ENCODE measurements around the gene GRB2. TPM values are rescaled to one million over a fixed set of nuclear protein-coding genes. Genes with fewer than 3 reads are reported as not detected.

The GRB2 gene
- total RNA-seq, 3 donors from 2014 or later: 97.8 to 116 (median 102) TPM

DNA sequence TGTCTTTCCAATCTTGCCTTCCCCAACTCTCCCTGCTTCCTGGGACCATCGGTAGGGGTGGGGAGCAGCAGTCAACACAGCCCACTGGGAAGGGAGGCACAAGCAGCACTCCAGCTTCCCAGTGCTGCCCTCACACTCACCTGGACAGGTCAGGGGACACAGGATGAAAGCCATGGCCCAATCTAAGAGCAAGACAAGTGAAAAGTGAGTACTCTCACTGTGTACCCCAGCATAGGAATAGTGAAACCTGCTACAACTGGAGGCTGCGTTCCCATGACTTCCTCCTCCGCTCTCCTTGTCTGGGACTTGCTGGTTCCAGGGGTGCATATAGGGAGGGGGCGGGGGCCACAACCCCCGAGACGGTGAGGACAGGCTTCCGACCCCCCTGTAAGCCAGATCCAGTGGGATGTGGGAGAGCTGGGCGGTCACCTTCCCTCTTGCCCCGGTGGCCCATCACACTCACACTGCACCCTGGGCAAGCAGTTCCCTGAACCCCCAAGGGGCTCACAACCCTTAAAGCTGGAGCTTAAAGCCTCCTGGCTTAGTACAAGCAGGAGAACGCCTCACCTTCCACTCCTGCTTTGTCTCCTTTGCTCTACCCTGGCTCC is 86.8 kb downstream of the GRB2 start:
- Histone ChIP-seq H3K4me1 (ENCODE audit: low read depth) (no peaks in the 10 kb centered on the region), H3K36me3 (ENCODE audit: low read depth) (no peaks in the 10 kb centered on the region), H3K9me3 (no peaks in the 10 kb centered on the region), H3K4me3 (no peak overlapping the region)
- intact Hi-C loops (cut with DNase I, micrococcal nuclease): no loop called here
- no peak for TF ChIP-seq CTCF (IDR thresholded peaks at IDR 0.05)
- ATAC-seq: no peak
- DNase-seq: no peak

GRCh38 chr17:75318211-75318610 is 87.3 kb downstream of the GRB2 start:
- no peaks in the 10 kb centered on the region for H3K36me3 ChIP-seq (ENCODE audit: low read depth)
- TF ChIP-seq CTCF (IDR thresholded peaks at IDR 0.05): no peak

GRCh38 chr17:75317671-75318070 is 87.8 kb downstream of the GRB2 start:
- Histone ChIP-seq H3K9me3 (no peaks in the 10 kb centered on the region), H3K4me3 (no peak overlapping the region), H3K4me1 (ENCODE audit: low read depth) (no peaks in the 10 kb centered on the region), H3K36me3 (ENCODE audit: low read depth) (no peaks in the 10 kb centered on the region)
- ATAC-seq (peak; percentile 43), DNase-seq (peak in 1 of 3 donors; percentile 63)
- no peak for TF ChIP-seq CTCF (IDR thresholded peaks at IDR 0.05)
- intact Hi-C loops (cut with DNase I, micrococcal nuclease): no loop called here

More at GRCh38 chr17:75318211-75318610, 87.3 kb downstream of the GRB2 start:
- intact Hi-C loops (cut with DNase I, micrococcal nuclease): no loop called here
- no peak for ATAC-seq
- H3K9me3 ChIP-seq: no peaks in the 10 kb centered on the region
- no peaks in the 10 kb centered on the region for H3K4me1 ChIP-seq (ENCODE audit: low read depth)
- DNase-seq: no peak
- no peak overlapping the region for H3K4me3 ChIP-seq

- DNase-seq (no peak), ATAC-seq (peak; percentile 3)
- H3K9me3 ChIP-seq: no peaks in the 10 kb centered on the region
- no peak overlapping the region for H3K4me3 ChIP-seq
- no peaks in the 10 kb centered on the region for H3K4me1 ChIP-seq (ENCODE audit: low read depth)
- intact Hi-C loops (cut with DNase I, micrococcal nuclease): no loop called here
- no peak for TF ChIP-seq CTCF (IDR thresholded peaks at IDR 0.05)
- no peaks in the 10 kb centered on the region for H3K36me3 ChIP-seq (ENCODE audit: low read depth)
These were observed 89.2 kb downstream of the GRB2 start for GRCh38 chr17:75316253-75316652.

GRCh38 chr17:75315541-75316243 is 89.8 kb downstream of the GRB2 start:
- intact Hi-C loops (cut with DNase I, micrococcal nuclease): no loop called here
- TF ChIP-seq CTCF (IDR thresholded peaks at IDR 0.05): no peak
- H3K9me3 ChIP-seq: no peaks in the 10 kb centered on the region
- H3K4me3 ChIP-seq: no peak overlapping the region
- no peaks in the 10 kb centered on the region for H3K36me3 ChIP-seq (ENCODE audit: low read depth)
- ATAC-seq (peak; percentile 2), DNase-seq (no peak)
- H3K4me1 ChIP-seq (ENCODE audit: low read depth): no peaks in the 10 kb centered on the region

Measured in mucosa of descending colon (tissue), 3 donors.